Heart left ventricle (tissue), 16 donors: ENCODE measurements around the gene PHLPP1. TPM values are rescaled to one million over a fixed set of nuclear protein-coding genes. Genes with fewer than 3 reads are reported as not detected.

ENCODE experiments used
- ATAC-seq, 4 donors: fragments of 200-7000 bp; cut with Tn5 transposase; one replicate each; pipeline ENCODE4 v1.9.1; 2020 to 2022; ENCODE audit warnings: moderate library complexity in 4 of 4, mild to moderate bottlenecking in 3 of 4, moderate number of reproducible peaks in 1 of 4
- DNase-seq, 5 donors: peaks; one replicate each; pipeline ENCODE4 v3.0.0-alpha.2; 2020
- H3K27ac ChIP-seq, 12 donors: fragments of 200-600 bp; sonication (generic) in 4 of 12; one replicate each; pipeline versions ENCODE4 v1.5.0 to v1.8.0; 2016 to 2022; ENCODE audit warnings: mild to moderate bottlenecking in 2 of 12
- H3K27me3 ChIP-seq, 9 donors: fragments of 200-600 bp; sonication (generic) in 2 of 9; one replicate each; pipeline versions ENCODE4 v1.5.1 to v1.8.0; 2016 to 2022; ENCODE audit warnings: mild to moderate bottlenecking in 3 of 9
- H3K36me3 ChIP-seq, 9 donors: fragments of 200-600 bp; sonication (generic) in 2 of 9; one replicate each; pipeline versions ENCODE4 v1.5.0 to v1.8.0; 2018 to 2022; ENCODE audit warnings: mild to moderate bottlenecking in 2 of 9
- H3K4me1 ChIP-seq, 12 donors: fragments of 200-600 bp; sonication (generic) in 4 of 12; one replicate each; pipeline versions ENCODE4 v1.5.0 to v1.8.0; 2016 to 2022; ENCODE audit warnings: mild to moderate bottlenecking in 3 of 12
- H3K4me3 ChIP-seq, 12 donors: fragments of 200-600 bp; sonication (generic) in 4 of 12; one replicate each; pipeline versions ENCODE4 v1.5.0 to v1.8.0; 2017 to 2022; ENCODE audit warnings: mild to moderate bottlenecking in 9 of 12, moderate library complexity in 4 of 12
- H3K9me3 ChIP-seq, 12 donors: fragments of 200-600 bp; sonication (generic) in 4 of 12; one replicate each; pipeline versions ENCODE4 v1.5.0 to v1.8.0; 2016 to 2022; ENCODE audit warnings: mild to moderate bottlenecking in 1 of 12
- POLR2A ChIP-seq, 2 donors: fragments of 450-650 bp; IDR thresholded peaks; one replicate each; pipeline ENCODE4 v1.6.1; 2017; ENCODE audit warnings: antibody characterized with exemption in 2 of 2, mild to moderate bottlenecking in 2 of 2, moderate library complexity in 2 of 2
- WGBS, 4 donors: extraction: QIAGEN DNeasy Blood & Tissue Kit in 2 of 4; methylation state at CpG; one replicate each; pipeline versions ENCODE4 v1.1.5 to v1.1.7; 2013 to 2018; 5-methylcytosine and 5-hydroxymethylcytosine counted together
- intact Hi-C, 10 donors: fragments of 100-400 bp; cut with DNase I; formaldehyde crosslinking; loops; one replicate each; pipeline versions ENCODE4 v1.11.1 to v1.14.2; 2022
- polyA plus RNA-seq, 2 donors: library from polyadenylated mRNA; stranded (reverse); fragments of 200-250 nt; gene quantifications; one replicate each; pipeline ENCODE4 v1.2.3, GENCODE V29; 2013
- total RNA-seq, 9 donors: library from RNA; depleted of rRNA in 2 of 9; stranded (reverse); fragments of >200 nt in 2 of 9; fragmentation: NEBNext Ultra II Directional in 3 of 9; extraction: Animal tissue kit (Norgen Biotek cat#: 25700) in 3 of 9; gene quantifications; one replicate each; pipeline versions ENCODE4 v1.1.0 to v1.2.4, GENCODE V29; 2016 to 2023
- TF ChIP-seq, protein P1 (sequence below), 12 donors: fragments of 200-600 bp; sonication (generic) in 4 of 12; IDR thresholded peaks; one replicate each; pipeline versions ENCODE4 v1.5.0 to v1.8.0; 2018 to 2022; ENCODE audit warnings: antibody characterized with exemption in 12 of 12, mild to moderate bottlenecking in 5 of 12
- donor health status: ischemic (EF 13 %, LVEDD 7.1; RV severe dilation, severe dysfunction).
- donor health status: healthy with polysubstance abuse.
- donor health status: DM: no; HTN: yes; CAD: no.
- donor health status: DM: no; HTN: no; CAD: no.
- donor health status: ischemic (EF 25% LVEDD 6.9; RV normal size, moderate dysfunction).
- donor health status: ischemic (EF 25% LVEDD 5.7; RV mildly dilated, moderate dysfunction).
- donor health status: healthy.
- donor health status: DM: yes; HTN: yes; CAD: no.
- donor health status: ischemic (EF 35%, LVEDD 5.7; RV mildly dilated, moderate dysfunction).
- donor health status: nonischemic (EF 11% LVEDD 7.7; RV severe dilation, severe dysfunction).
- donor health status: DM: yes; HTN: yes; CAD: no.
- donor health status: PGD.
- donor health status: ischemic (EF 29% LVEDD 5.4; RV normal size, mild dysfunction).
- donor health status: nonischemic (EF 23%, LVEDD 6.1; RV moderate dilation, normal function).

The PHLPP1 gene
- total and polyA plus RNA-seq, 11 donors: 1.7 to 11.1 (median 6.2) TPM

DNA sequence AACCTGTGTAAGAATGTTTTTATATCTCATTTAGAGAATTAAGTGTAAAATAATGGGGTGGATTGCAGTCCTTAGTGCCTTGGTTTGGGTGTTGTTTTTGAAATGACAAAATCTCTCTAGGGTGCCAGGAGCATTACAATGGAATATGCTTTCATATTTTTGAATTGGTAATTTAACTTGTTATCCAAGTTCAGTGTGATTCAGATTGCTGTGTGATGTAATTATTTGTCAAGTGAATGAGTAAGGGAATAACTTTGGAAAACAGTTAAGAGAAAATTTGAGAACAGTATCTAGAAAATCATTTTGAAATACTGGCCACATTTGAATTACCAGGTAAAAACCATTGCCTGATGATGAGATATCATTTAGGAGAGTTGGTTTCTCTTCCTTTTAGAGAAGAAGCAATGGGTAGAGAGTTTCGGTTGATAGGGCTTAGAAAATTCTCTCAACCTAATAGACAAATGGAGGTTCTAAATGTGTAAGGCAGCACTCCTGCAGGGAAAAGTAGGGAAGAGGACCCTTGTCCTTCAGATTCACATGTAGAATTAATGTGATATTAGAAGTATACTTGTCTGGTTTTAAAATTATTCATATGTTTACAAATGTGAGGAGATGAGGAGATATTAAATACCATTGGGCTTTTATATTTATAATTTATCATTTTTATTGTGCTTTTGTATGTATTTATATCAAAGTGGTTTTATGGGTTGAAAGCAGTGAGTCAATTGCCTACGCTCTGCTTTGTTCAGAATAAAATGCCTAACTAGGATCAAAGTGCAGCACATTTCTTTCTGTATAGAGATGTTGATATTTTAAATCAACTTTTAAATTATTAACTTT is 124.8 kb downstream of the PHLPP1 start:
- intact Hi-C loops: no loop called here
- TF ChIP-seq, protein P1, sequence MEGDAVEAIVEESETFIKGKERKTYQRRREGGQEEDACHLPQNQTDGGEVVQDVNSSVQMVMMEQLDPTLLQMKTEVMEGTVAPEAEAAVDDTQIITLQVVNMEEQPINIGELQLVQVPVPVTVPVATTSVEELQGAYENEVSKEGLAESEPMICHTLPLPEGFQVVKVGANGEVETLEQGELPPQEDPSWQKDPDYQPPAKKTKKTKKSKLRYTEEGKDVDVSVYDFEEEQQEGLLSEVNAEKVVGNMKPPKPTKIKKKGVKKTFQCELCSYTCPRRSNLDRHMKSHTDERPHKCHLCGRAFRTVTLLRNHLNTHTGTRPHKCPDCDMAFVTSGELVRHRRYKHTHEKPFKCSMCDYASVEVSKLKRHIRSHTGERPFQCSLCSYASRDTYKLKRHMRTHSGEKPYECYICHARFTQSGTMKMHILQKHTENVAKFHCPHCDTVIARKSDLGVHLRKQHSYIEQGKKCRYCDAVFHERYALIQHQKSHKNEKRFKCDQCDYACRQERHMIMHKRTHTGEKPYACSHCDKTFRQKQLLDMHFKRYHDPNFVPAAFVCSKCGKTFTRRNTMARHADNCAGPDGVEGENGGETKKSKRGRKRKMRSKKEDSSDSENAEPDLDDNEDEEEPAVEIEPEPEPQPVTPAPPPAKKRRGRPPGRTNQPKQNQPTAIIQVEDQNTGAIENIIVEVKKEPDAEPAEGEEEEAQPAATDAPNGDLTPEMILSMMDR (IDR thresholded peaks at IDR 0.05): no peak
- no peak for TF ChIP-seq POLR2A (IDR thresholded peaks at IDR 0.05)
- H3K27me3 ChIP-seq: no peaks in the 10 kb centered on the region
- H3K27ac ChIP-seq: no peak overlapping the region
- 96 to 97% (median 96%) methylated on average over 2 of the region's 2 CpGs for WGBS, 4 donors
- peaks cover 0 to 4% (median 0%) of the 10 kb centered on the region in 9 donors for H3K36me3 ChIP-seq
- ATAC-seq (no peak), DNase-seq (no peak)
- H3K4me1 ChIP-seq: peaks cover 0 to 7% (median 0%) of the 10 kb centered on the region in 12 donors
- H3K9me3 ChIP-seq: no peaks in the 10 kb centered on the region
- no peak overlapping the region for H3K4me3 ChIP-seq

DNA sequence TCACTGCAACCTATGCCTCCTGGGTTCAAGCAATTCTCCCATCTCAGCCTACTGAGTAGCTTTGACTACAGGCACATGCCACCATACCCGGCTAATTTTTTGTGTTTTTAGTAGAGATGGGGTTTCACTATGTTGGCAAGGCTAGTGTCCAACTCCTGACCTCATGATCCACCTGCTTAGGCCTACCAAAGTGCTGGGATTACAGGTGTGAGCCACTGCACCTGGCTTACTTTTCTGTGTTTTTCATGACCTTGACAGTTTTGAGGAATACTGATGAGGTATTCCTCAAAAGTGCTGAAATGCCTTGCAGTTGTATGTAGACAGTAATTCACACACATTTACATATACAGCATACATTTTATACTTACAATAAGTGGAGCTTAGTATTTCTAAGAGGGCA is 126.1 kb downstream of the PHLPP1 start:
- no peak for TF ChIP-seq POLR2A (IDR thresholded peaks at IDR 0.05)
- TF ChIP-seq, protein P1 (IDR thresholded peaks at IDR 0.05): no peak
- DNase-seq: no peak
- Histone ChIP-seq H3K36me3 (peaks cover 0 to 4% (median 0%) of the 10 kb centered on the region in 9 donors), H3K4me1 (peaks cover 0 to 16% (median 0%) of the 10 kb centered on the region in 12 donors), H3K4me3 (no peak overlapping the region), H3K27me3 (no peaks in the 10 kb centered on the region), H3K27ac (no peak overlapping the region), H3K9me3 (no peaks in the 10 kb centered on the region)
- intact Hi-C loops: no loop called here
- no peak for ATAC-seq
- WGBS, 4 donors: 84 to 96% (median 93%) methylated on average over 1 of the region's 1 CpG

DNA sequence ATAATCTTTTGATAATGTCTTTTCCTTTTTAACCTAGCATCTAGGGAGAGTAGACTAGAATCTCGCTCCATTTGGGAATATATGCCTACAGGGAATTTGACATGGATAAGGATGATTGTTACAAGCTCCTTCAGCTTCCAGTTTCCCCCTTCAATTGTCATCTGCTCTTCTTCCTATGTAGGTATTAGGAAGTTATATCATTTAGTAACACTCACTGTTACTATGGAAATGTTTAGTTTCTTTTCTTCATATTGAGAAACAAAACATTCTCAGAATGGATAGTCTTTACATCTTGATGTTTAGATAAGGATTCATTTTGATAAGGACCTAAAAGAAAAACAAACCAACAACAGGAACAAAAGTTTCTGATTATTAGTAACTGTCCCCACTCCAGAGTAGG is 127.6 kb downstream of the PHLPP1 start:
- H3K4me3 ChIP-seq: no peak overlapping the region
- DNase-seq (no peak), ATAC-seq (no peak)
- H3K27ac ChIP-seq: no peak overlapping the region
- no peaks in the 10 kb centered on the region for H3K9me3 ChIP-seq
- WGBS, 4 donors: 91 to 95% (median 93%) methylated on average over 1 of the region's 1 CpG
- H3K27me3 ChIP-seq: no peaks in the 10 kb centered on the region
- TF ChIP-seq, protein P1 (IDR thresholded peaks at IDR 0.05): no peak
- no peak for TF ChIP-seq POLR2A (IDR thresholded peaks at IDR 0.05)
- peaks cover 0 to 4% (median 0%) of the 10 kb centered on the region in 9 donors for H3K36me3 ChIP-seq
- intact Hi-C loops: no loop called here
- peaks cover 0 to 16% (median 5%) of the 10 kb centered on the region in 12 donors for H3K4me1 ChIP-seq

DNA sequence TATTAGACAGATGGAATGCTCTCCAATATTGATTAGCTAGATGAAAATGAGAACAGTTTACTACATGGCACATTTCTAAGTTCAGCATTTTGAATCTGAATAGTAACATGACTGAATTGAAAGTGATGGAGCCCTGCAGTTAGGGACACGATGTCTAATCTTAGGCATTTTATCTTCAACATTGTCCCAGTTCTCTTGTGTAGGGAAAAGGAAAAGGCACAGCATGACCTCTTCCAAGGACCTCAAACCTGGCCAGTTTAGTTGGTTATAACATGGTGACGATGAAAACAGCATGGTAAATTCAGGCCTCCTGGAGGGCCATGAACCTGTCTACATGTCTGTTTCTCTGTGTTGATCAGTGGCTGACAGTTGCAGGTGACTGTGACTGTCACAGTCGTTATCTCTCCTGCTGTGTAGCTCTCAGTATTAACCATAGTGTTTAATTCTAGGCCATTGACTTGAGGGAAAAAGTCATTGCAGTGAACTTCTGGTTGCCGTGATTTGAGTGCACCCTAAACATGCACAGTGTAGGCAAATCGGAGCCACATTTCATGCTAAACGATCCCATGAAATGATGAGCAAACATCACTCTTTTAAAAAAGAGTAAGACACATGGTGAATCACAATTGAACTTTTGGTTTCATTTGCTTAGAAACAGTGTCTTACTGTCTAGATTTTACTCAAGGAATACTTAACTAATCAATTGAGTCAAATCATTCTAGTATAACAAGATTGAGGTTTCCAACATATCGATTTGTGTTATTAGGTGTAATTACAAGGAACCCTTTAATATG is 129.7 kb downstream of the PHLPP1 start:
- no peak for TF ChIP-seq POLR2A (IDR thresholded peaks at IDR 0.05)
- TF ChIP-seq, protein P1 (IDR thresholded peaks at IDR 0.05): no peak
- Histone ChIP-seq H3K4me1 (peaks cover 0 to 16% (median 6%) of the 10 kb centered on the region in 12 donors), H3K4me3 (no peak overlapping the region), H3K27me3 (no peaks in the 10 kb centered on the region), H3K27ac (no peak overlapping the region), H3K9me3 (no peaks in the 10 kb centered on the region), H3K36me3 (no peaks in the 10 kb centered on the region)
- DNase-seq: no peak
- peak in 3 of 4 donors; percentile 18 to 60 (median 31) for ATAC-seq
- intact Hi-C loops: no loop called here
- 69 to 72% (median 71%) methylated on average over 7 of the region's 7 CpGs for WGBS, 4 donors
